Measurements from ENCODE around the gene SH3D21.

GRCh38 chr1:36279110-36279788, 26.9 kb upstream of the SH3D21 start:
- no peak for TF ChIP-seq CTCF (conservative IDR thresholded peaks at IDR 0.05 in 1 of 2, IDR thresholded peaks at IDR 0.05 in 1 of 2; ENCODE audit: extremely low read depth in 1 of 2, insufficient read depth in 1 of 2, low read depth in 1 of 2, low read length in 2 of 2)
- TF ChIP-seq EZH2 (IDR thresholded peaks at IDR 0.05; ENCODE audit: borderline replicate concordance, low read length): no peak
